ENCODE measurements around the gene SH3RF2. TPM values are rescaled to one million over a fixed set of nuclear protein-coding genes. Genes with fewer than 3 reads are reported as not detected.

Gene SH3RF2
- total RNA-seq, 4 donors from 2014 or later, result 19.2 to 97.1 (median 39.1) TPM

GRCh38 chr5:145912594-145912993, 23.8 kb upstream of the SH3RF2 start:
- H3K27ac ChIP-seq, result no peak overlapping the region
- H3K4me3 ChIP-seq, result no peak overlapping the region
- in situ Hi-C loops (cut with MboI; ENCODE audit: low sequenced_read_pairs in 4 of 4), result loop anchor here in 1 of 4 donors (10.0 kb wide), 1 partner anchor 142 kb away; no protein-coding TSS in a partner anchor
- H3K27me3 ChIP-seq, result no peaks in the 10 kb centered on the region
- TF ChIP-seq CTCF (IDR thresholded peaks at IDR 0.05 in 4 of 5, conservative IDR thresholded peaks at IDR 0.05 in 1 of 5), result no peak
- no peak for TF ChIP-seq POLR2A (IDR thresholded peaks at IDR 0.05)
- no peaks in the 10 kb centered on the region for H3K36me3 ChIP-seq
- ATAC-seq (no peak), DNase-seq (no peak)
- H3K9me3 ChIP-seq, result no peaks in the 10 kb centered on the region
- H3K4me1 ChIP-seq, result no peaks in the 10 kb centered on the region
- intact Hi-C loops (cut with DNase I; ENCODE audit: low total_unique reads), result no loop called here

- no peak for ATAC-seq
- intact Hi-C loops (cut with DNase I; ENCODE audit: low total_unique reads), result no loop called here
- in situ Hi-C loops (cut with MboI; ENCODE audit: low sequenced_read_pairs in 4 of 4), result loop anchor here in 1 of 4 donors (10.0 kb wide), 1 partner anchor 141 kb away; no protein-coding TSS in a partner anchor
Observed at GRCh38 chr5:145913701-145914100, 22.7 kb upstream of the SH3RF2 start.

GRCh38 chr5:145915970-145916638, 20.3 kb upstream of the SH3RF2 start:
- H3K4me3 ChIP-seq, result no peak overlapping the region
- intact Hi-C loops (cut with DNase I; ENCODE audit: low total_unique reads) (no loop called here), in situ Hi-C loops (cut with MboI; ENCODE audit: low sequenced_read_pairs in 4 of 4) (loop anchor here in 1 of 4 donors (10.0 kb wide), 1 partner anchor 139 kb away; no protein-coding TSS in a partner anchor)
- H3K9me3 ChIP-seq, result no peaks in the 10 kb centered on the region
- H3K36me3 ChIP-seq, result no peaks in the 10 kb centered on the region
- H3K27ac ChIP-seq, result no peak overlapping the region
- H3K4me1 ChIP-seq, result no peaks in the 10 kb centered on the region
- ATAC-seq, result no peak
- TF ChIP-seq CTCF (IDR thresholded peaks at IDR 0.05 in 4 of 5, conservative IDR thresholded peaks at IDR 0.05 in 1 of 5) (no peak), POLR2A (IDR thresholded peaks at IDR 0.05) (no peak)
- no peaks in the 10 kb centered on the region for H3K27me3 ChIP-seq
- no peak for DNase-seq

More at GRCh38 chr5:145913701-145914100, 22.7 kb upstream of the SH3RF2 start:
- Histone ChIP-seq H3K27me3 (no peaks in the 10 kb centered on the region), H3K4me3 (no peak overlapping the region), H3K27ac (no peak overlapping the region), H3K9me3 (no peaks in the 10 kb centered on the region), H3K36me3 (no peaks in the 10 kb centered on the region), H3K4me1 (no peaks in the 10 kb centered on the region)
- TF ChIP-seq POLR2A (IDR thresholded peaks at IDR 0.05) (no peak), CTCF (IDR thresholded peaks at IDR 0.05 in 4 of 5, conservative IDR thresholded peaks at IDR 0.05 in 1 of 5) (no peak)
- DNase-seq, result no peak

- Histone ChIP-seq H3K4me3 (no peak overlapping the region), H3K36me3 (no peaks in the 10 kb centered on the region), H3K27me3 (no peaks in the 10 kb centered on the region), H3K27ac (no peak overlapping the region), H3K4me1 (no peaks in the 10 kb centered on the region), H3K9me3 (no peaks in the 10 kb centered on the region)
- no peak for ATAC-seq
- in situ Hi-C loops (cut with MboI; ENCODE audit: low sequenced_read_pairs in 4 of 4) (loop anchor here in 1 of 4 donors (10.0 kb wide), 1 partner anchor 138 kb away; no protein-coding TSS in a partner anchor), intact Hi-C loops (cut with DNase I; ENCODE audit: low total_unique reads) (no loop called here)
- TF ChIP-seq CTCF (IDR thresholded peaks at IDR 0.05 in 4 of 5, conservative IDR thresholded peaks at IDR 0.05 in 1 of 5), result no peak
- TF ChIP-seq POLR2A (IDR thresholded peaks at IDR 0.05), result no peak
- no peak for DNase-seq
Observed at GRCh38 chr5:145917288-145917687, 19.1 kb upstream of the SH3RF2 start.
